GM23338 (cell line): ENCODE data around the gene SLC52A1.

ENCODE experiments used
- CREB1 ChIP-seq: fragments of 250-450 bp; sonication (Bioruptor Pico); IDR thresholded peaks from 2 replicates; pipeline ENCODE4 v1.5.0; 2020; ENCODE audit warnings: low read depth, mild to moderate bottlenecking, moderate library complexity
- CTCF ChIP-seq, 2 experiments: fragments of 200-600 bp in 1 of 2; sonication (generic) in 1 of 2; conservative IDR thresholded peaks; 2 replicates each; pipeline versions ENCODE4 v1.5.1 to v1.6.1; 2016 to 2017; ENCODE audit warnings: antibody characterized with exemption in 2 of 2, low read depth in 2 of 2, mild to moderate bottlenecking in 2 of 2, moderate library complexity in 1 of 2
- ETS1 ChIP-seq: IDR thresholded peaks from 2 replicates; pipeline ENCODE4 v1.6.1; 2016; ENCODE audit warnings: antibody characterized with exemption
- EZH2 ChIP-seq: fragments of 200-600 bp; sonication (generic); IDR thresholded peaks from one replicate; pipeline ENCODE4 v1.8.0; 2017; ENCODE audit warnings: antibody characterized with exemption, mild to moderate bottlenecking, low read depth; ENCODE audit not compliant: unreplicated experiment
- EZH2phosphoT487 ChIP-seq: fragments of 200-600 bp; sonication (generic); IDR thresholded peaks from one replicate; pipeline ENCODE4 v1.8.1; 2018; ENCODE audit warnings: antibody characterized with exemption; ENCODE audit not compliant: unreplicated experiment
- JUNB ChIP-seq: IDR thresholded peaks from one replicate; pipeline ENCODE4 v1.6.1; 2016; ENCODE audit warnings: antibody characterized with exemption; ENCODE audit not compliant: unreplicated experiment
- NANOG ChIP-seq: IDR thresholded peaks from 2 replicates; pipeline ENCODE4 v1.6.1; 2016; ENCODE audit warnings: antibody characterized with exemption, borderline replicate concordance
- POLR2AphosphoS5 ChIP-seq: IDR thresholded peaks from 2 replicates; pipeline ENCODE4 v1.6.1; 2016; ENCODE audit warnings: antibody characterized with exemption, low read depth
- REST ChIP-seq: IDR thresholded peaks from one replicate; pipeline ENCODE4 v1.6.1; 2018; ENCODE audit warnings: antibody characterized with exemption; ENCODE audit not compliant: unreplicated experiment
- STAT1 ChIP-seq: IDR thresholded peaks from one replicate; pipeline ENCODE4 v1.6.1; 2016; ENCODE audit warnings: antibody characterized with exemption; ENCODE audit not compliant: unreplicated experiment
- ZNF114 ChIP-seq: fragments of 250-450 bp; sonication (Bioruptor Pico); IDR thresholded peaks from 2 replicates; pipeline ENCODE4 v1.5.0; 2020; ENCODE audit warnings: mild to moderate bottlenecking, moderate library complexity
- ZNF331 ChIP-seq: fragments of 250-450 bp; sonication (Bioruptor Pico); IDR thresholded peaks from 2 replicates; pipeline ENCODE4 v1.5.0; 2020; ENCODE audit warnings: low read depth, mild to moderate bottlenecking, moderate library complexity
- ZNF462 ChIP-seq: fragments of 250-450 bp; sonication (Bioruptor Pico); IDR thresholded peaks from 2 replicates; pipeline ENCODE4 v1.5.0; 2020; ENCODE audit warnings: mild to moderate bottlenecking, moderate library complexity

- TF ChIP-seq CTCF (conservative IDR thresholded peaks at IDR 0.05; ENCODE audit: low read depth in 2 of 2) (no peak), REST (no peak), EZH2phosphoT487 (no peak), POLR2AphosphoS5 (no peak), EZH2 (no peak), NANOG (no peak), CREB1 (CRISPR knock-in tag) (no peak), ETS1 (no peak), STAT1 (no peak), ZNF331 (no peak), JUNB (no peak), ZNF114 (CRISPR knock-in tag) (no peak), ZNF462 (CRISPR knock-in tag) (no peak)
Measured at GRCh38 chr17:5065227-5065744, 30.1 kb upstream of the SLC52A1 start.
